M059J (cell line): ENCODE results near the gene NEK11. TPM values are rescaled to one million over a fixed set of nuclear protein-coding genes. Genes with fewer than 3 reads are reported as not detected.
"Not testable (repeated sequence)": the region's sequence is repeated elsewhere in the genome, so short reads cannot be mapped to it uniquely, and the experiment has no call there.

Source experiments
- DNase-seq: peaks from one replicate; pipeline ENCODE4 v3.0.0-alpha.2; 2012; ENCODE audit warnings: low read depth
- total RNA-seq: library from RNA; depleted of rRNA; stranded (reverse); fragments of >200 nt; shearing (Covaris generic); gene quantifications from 2 replicates; pipeline ENCODE4 v1.2.3, GENCODE V29; 2014

Gene NEK11
- total RNA-seq, 1 experiment from 2014 or later, result 8.1 TPM

- no peak for DNase-seq
These were observed 273.2 kb downstream of the NEK11 start for GRCh38 chr3:131299836-131300235.

GRCh38 chr3:131303848-131304247, 277.2 kb downstream of the NEK11 start:
- DNase-seq, result no peak

GRCh38 chr3:131304890-131305289, 278.2 kb downstream of the NEK11 start:
- no peak for DNase-seq

- no peak for DNase-seq
These were observed 279.6 kb downstream of the NEK11 start for GRCh38 chr3:131306242-131306641.

- no peak for DNase-seq
These were observed 287.6 kb downstream of the NEK11 start for GRCh38 chr3:131314318-131314717.

- no peak for DNase-seq
These were observed 288.5 kb downstream of the NEK11 start for GRCh38 chr3:131315162-131315561.

- no peak for DNase-seq
These were observed 291.0 kb downstream of the NEK11 start for GRCh38 chr3:131317667-131318066.

- DNase-seq, result no peak
These were observed 296.3 kb downstream of the NEK11 start for GRCh38 chr3:131323014-131323413.

GRCh38 chr3:131323792-131324191, 297.1 kb downstream of the NEK11 start:
- DNase-seq, result no peak

- DNase-seq, result no peak
These were observed 298.2 kb downstream of the NEK11 start for GRCh38 chr3:131324923-131325322.

GRCh38 chr3:131326307-131326706, 299.6 kb downstream of the NEK11 start:
- peak; percentile 70 for DNase-seq

- no peak for DNase-seq
These were observed 302.0 kb downstream of the NEK11 start for GRCh38 chr3:131328721-131329120.

GRCh38 chr3:131329774-131330173, 303.1 kb downstream of the NEK11 start:
- no peak for DNase-seq

GRCh38 chr3:131331456-131332085, 304.9 kb downstream of the NEK11 start:
- DNase-seq, result not testable (repeated sequence)

GRCh38 chr3:131338948-131339640, 312.4 kb downstream of the NEK11 start:
- DNase-seq, result peak; percentile 21

- no peak for DNase-seq
These were observed 315.1 kb downstream of the NEK11 start for GRCh38 chr3:131341761-131342160.

GRCh38 chr3:131348911-131349310, 322.2 kb downstream of the NEK11 start:
- DNase-seq, result no peak

GRCh38 chr3:131349454-131349853, 322.8 kb downstream of the NEK11 start:
- DNase-seq, result no peak

- DNase-seq, result peak; percentile 94
These were observed 323.3 kb downstream of the NEK11 start for GRCh38 chr3:131349946-131350347.

GRCh38 chr3:131350506-131350905, 323.8 kb downstream of the NEK11 start:
- DNase-seq, result peak; percentile 46

GRCh38 chr3:131353016-131353877, 326.6 kb downstream of the NEK11 start:
- peak; percentile 31 for DNase-seq

GRCh38 chr3:131353986-131354385, 327.3 kb downstream of the NEK11 start:
- no peak for DNase-seq
